GM18868 (cell line): ENCODE data around the gene YY1.
"Not testable (repeated sequence)": the region's sequence is repeated elsewhere in the genome, so short reads cannot be mapped to it uniquely, and the experiment has no call there.

Experiments used
- ATAC-seq: cut with Tn5 transposase; IDR thresholded peaks from one replicate; pipeline ENCODE4 v1.9.1; 2021; ENCODE audit warnings: mild to moderate bottlenecking, moderate library complexity; ENCODE audit not compliant: unreplicated experiment

Gene YY1

GRCh38 chr14:100294213-100294962 is 55.4 kb downstream of the YY1 start:
- ATAC-seq, result peak; percentile 49

- no peak for ATAC-seq
Observed at GRCh38 chr14:100294963-100295330, 56.0 kb downstream of the YY1 start.

GRCh38 chr14:100295376-100296105 is 56.6 kb downstream of the YY1 start:
- no peak for ATAC-seq

- ATAC-seq, result no peak
Observed at GRCh38 chr14:100296106-100296651, 57.2 kb downstream of the YY1 start.

- not testable (repeated sequence) for ATAC-seq
Observed at GRCh38 chr14:100296729-100297128, 57.8 kb downstream of the YY1 start.

- peak; percentile 90 for ATAC-seq
Observed at GRCh38 chr14:100297320-100298300, 58.7 kb downstream of the YY1 start.

- ATAC-seq, result no peak
Observed at GRCh38 chr14:100298551-100299237, 59.8 kb downstream of the YY1 start.

- no peak for ATAC-seq
Observed at GRCh38 chr14:100299238-100299560, 60.3 kb downstream of the YY1 start.

- no peak for ATAC-seq
Observed at GRCh38 chr14:100302616-100303015, 63.7 kb downstream of the YY1 start.

GRCh38 chr14:100303179-100303578 is 64.2 kb downstream of the YY1 start:
- no peak for ATAC-seq

- ATAC-seq, result no peak
Observed at GRCh38 chr14:100303925-100304324, 65.0 kb downstream of the YY1 start.

GRCh38 chr14:100304825-100305323 is 65.9 kb downstream of the YY1 start:
- ATAC-seq, result no peak

- ATAC-seq, result no peak
Observed at GRCh38 chr14:100305324-100306100, 66.6 kb downstream of the YY1 start.

GRCh38 chr14:100306101-100306997 is 67.4 kb downstream of the YY1 start, which contains the start of gene SLC25A29:
Gene SLC25A29, minus strand, starts transcription at chr14:100306444. Its CDS starts 212 bp downstream, at chr14:100306232.
- peak; percentile 89 for ATAC-seq

- ATAC-seq, result no peak
Observed at GRCh38 chr14:100306998-100307765, 68.2 kb downstream of the YY1 start.

- no peak for ATAC-seq
Observed at GRCh38 chr14:100307766-100308426, 69.0 kb downstream of the YY1 start.

GRCh38 chr14:100308427-100308792 is 69.5 kb downstream of the YY1 start:
- not testable (repeated sequence) for ATAC-seq
